Measurements from ENCODE around the gene FAM193A.

Gene FAM193A

GRCh38 chr4:2649604-2650114 lies 113.2 kb downstream of the FAM193A start:
- Histone ChIP-seq H3K9me3 (ENCODE audit: severe bottlenecking) (no peaks in the 10 kb centered on the region), H3K4me1 (ENCODE audit: insufficient read depth, poor library complexity, severe bottlenecking) (no peaks in the 10 kb centered on the region), H3K4me3 (ENCODE audit: severe bottlenecking) (no peak overlapping the region), H3K27me3 (ENCODE audit: insufficient read depth, poor library complexity, severe bottlenecking) (no peaks in the 10 kb centered on the region), H3K36me3 (ENCODE audit: low read depth) (peaks cover 44% of the 10 kb centered on the region), H3K27ac (ENCODE audit: poor library complexity, severe bottlenecking) (no peak overlapping the region)
- no peak for TF ChIP-seq CTCF (IDR thresholded peaks at IDR 0.05; ENCODE audit: poor library complexity, severe bottlenecking)
- ATAC-seq (ENCODE audit: low read depth) (no peak), DNase-seq (ENCODE audit: low spot score) (no peak)

- Histone ChIP-seq H3K27me3 (ENCODE audit: insufficient read depth, poor library complexity, severe bottlenecking) (no peaks in the 10 kb centered on the region), H3K9me3 (ENCODE audit: severe bottlenecking) (no peaks in the 10 kb centered on the region), H3K27ac (ENCODE audit: poor library complexity, severe bottlenecking) (no peak overlapping the region), H3K36me3 (ENCODE audit: low read depth) (peaks cover 42% of the 10 kb centered on the region), H3K4me3 (ENCODE audit: severe bottlenecking) (no peak overlapping the region), H3K4me1 (ENCODE audit: insufficient read depth, poor library complexity, severe bottlenecking) (no peaks in the 10 kb centered on the region)
- ATAC-seq (ENCODE audit: low read depth) (no peak), DNase-seq (ENCODE audit: low spot score) (no peak)
- no peak for TF ChIP-seq CTCF (IDR thresholded peaks at IDR 0.05; ENCODE audit: poor library complexity, severe bottlenecking)
These were observed 113.8 kb downstream of the FAM193A start for GRCh38 chr4:2650276-2650675.

GRCh38 chr4:2651546-2651945 lies 115.1 kb downstream of the FAM193A start:
- no peak overlapping the region for H3K4me3 ChIP-seq (ENCODE audit: severe bottlenecking)
- no peak for ATAC-seq (ENCODE audit: low read depth)
- no peaks in the 10 kb centered on the region for H3K4me1 ChIP-seq (ENCODE audit: insufficient read depth, poor library complexity, severe bottlenecking)
- no peak for DNase-seq (ENCODE audit: low spot score)
- no peak for TF ChIP-seq CTCF (IDR thresholded peaks at IDR 0.05; ENCODE audit: poor library complexity, severe bottlenecking)
- peaks cover 40% of the 10 kb centered on the region for H3K36me3 ChIP-seq (ENCODE audit: low read depth)
- no peak overlapping the region for H3K27ac ChIP-seq (ENCODE audit: poor library complexity, severe bottlenecking)
- H3K27me3 ChIP-seq (ENCODE audit: insufficient read depth, poor library complexity, severe bottlenecking), result no peaks in the 10 kb centered on the region
- no peaks in the 10 kb centered on the region for H3K9me3 ChIP-seq (ENCODE audit: severe bottlenecking)

GRCh38 chr4:2651998-2652397 lies 115.6 kb downstream of the FAM193A start:
- Histone ChIP-seq H3K36me3 (ENCODE audit: low read depth) (peaks cover 35% of the 10 kb centered on the region), H3K27ac (ENCODE audit: poor library complexity, severe bottlenecking) (no peak overlapping the region), H3K27me3 (ENCODE audit: insufficient read depth, poor library complexity, severe bottlenecking) (no peaks in the 10 kb centered on the region), H3K4me3 (ENCODE audit: severe bottlenecking) (no peak overlapping the region), H3K9me3 (ENCODE audit: severe bottlenecking) (no peaks in the 10 kb centered on the region), H3K4me1 (ENCODE audit: insufficient read depth, poor library complexity, severe bottlenecking) (no peaks in the 10 kb centered on the region)
- TF ChIP-seq CTCF (IDR thresholded peaks at IDR 0.05; ENCODE audit: poor library complexity, severe bottlenecking), result no peak
- no peak for ATAC-seq (ENCODE audit: low read depth)
- no peak for DNase-seq (ENCODE audit: low spot score)

- H3K27me3 ChIP-seq (ENCODE audit: insufficient read depth, poor library complexity, severe bottlenecking), result no peaks in the 10 kb centered on the region
- H3K27ac ChIP-seq (ENCODE audit: poor library complexity, severe bottlenecking), result no peak overlapping the region
- TF ChIP-seq CTCF (IDR thresholded peaks at IDR 0.05; ENCODE audit: poor library complexity, severe bottlenecking), result no peak
- H3K4me1 ChIP-seq (ENCODE audit: insufficient read depth, poor library complexity, severe bottlenecking), result no peaks in the 10 kb centered on the region
- no peaks in the 10 kb centered on the region for H3K9me3 ChIP-seq (ENCODE audit: severe bottlenecking)
- peaks cover 38% of the 10 kb centered on the region for H3K36me3 ChIP-seq (ENCODE audit: low read depth)
- no peak for ATAC-seq (ENCODE audit: low read depth)
- no peak for DNase-seq (ENCODE audit: low spot score)
- H3K4me3 ChIP-seq (ENCODE audit: severe bottlenecking), result no peak overlapping the region
These were observed 116.1 kb downstream of the FAM193A start for GRCh38 chr4:2652415-2653160.
